Erythroblast (primary cell): ENCODE results near the gene NXT1.

Source experiments
- GATA1 ChIP-seq: IDR thresholded peaks from 2 replicates; pipeline ENCODE4 v1.6.1; 2011; ENCODE audit warnings: low read depth, mild to moderate bottlenecking, control low read depth, low read length, moderate library complexity
- POLR2A ChIP-seq: IDR thresholded peaks from 2 replicates; pipeline ENCODE4 v1.6.1; 2011; ENCODE audit warnings: mild to moderate bottlenecking, low read length

GRCh38 chr20:23315099-23315498 lies 35.5 kb upstream of the NXT1 start:
- no peak for TF ChIP-seq POLR2A
- TF ChIP-seq GATA1 = no peak
